Measurements from ENCODE around the gene HTR3D.
"Not testable (repeated sequence)": the region's sequence is repeated elsewhere in the genome, so short reads cannot be mapped to it uniquely, and the experiment has no call there.

Gene HTR3D

GRCh38 chr3:184017672-184018423, 13.7 kb upstream of the HTR3D start, which contains the start of gene ABCC5:
ABCC5 (minus strand) TSS chr3:184017884; CDS start chr3:184014392, 3,492 bp downstream.
- H3K79me2 ChIP-seq (ENCODE audit: insufficient read depth, low read length) = no peaks in the 10 kb centered on the region
- peak within 1 kb of the TSS; percentile 84 for H3K4me3 ChIP-seq (ENCODE audit: insufficient read depth, low read length, poor library complexity, severe bottlenecking)
- 0 out of 2 replicates have a peak, but pooled peaks cover 4% of the 10 kb centered on the region for H3K36me3 ChIP-seq (ENCODE audit: low read length)
- H3K4me2 ChIP-seq (ENCODE audit: low read depth, low read length, poor library complexity, severe bottlenecking) = peak within 1 kb of the TSS; percentile 77
- no peaks in the 10 kb centered on the region for H3K9me2 ChIP-seq (replicated peaks; ENCODE audit: insufficient read depth, low read length)
- TF ChIP-seq EZH2phosphoT487 (conservative IDR thresholded peaks at IDR 0.05; ENCODE audit: low read length) (no peak), CTCF (IDR thresholded peaks at IDR 0.05; ENCODE audit: insufficient read depth, low read length, poor library complexity, severe bottlenecking) (peak; percentile 42)
- no peaks in the 10 kb centered on the region for H3K9me3 ChIP-seq (ENCODE audit: insufficient read depth, low read length)
- peak within 1 kb of the TSS; percentile 85 for H3K9ac ChIP-seq (ENCODE audit: low read length)
- peak within 1 kb of the TSS; percentile 99 for H2AFZ ChIP-seq (ENCODE audit: low read depth, low read length, severe bottlenecking)
- 0 out of 2 replicates have a peak, but pooled peaks cover 8% of the 10 kb centered on the region for H3F3A ChIP-seq (ENCODE audit: insufficient read depth)
- no peaks in the 10 kb centered on the region for H4K20me1 ChIP-seq (ENCODE audit: low read depth, low read length)
- H3K27ac ChIP-seq (ENCODE audit: low read depth, low read length) = no peak within 1 kb of the TSS
- no peaks in the 10 kb centered on the region for H3K27me3 ChIP-seq (ENCODE audit: low read length)

- peak overlapping the region; percentile 77 for H3K4me2 ChIP-seq (ENCODE audit: low read depth, low read length, poor library complexity, severe bottlenecking)
- H3K9me3 ChIP-seq (ENCODE audit: insufficient read depth, low read length) = no peaks in the 10 kb centered on the region
- H3K36me3 ChIP-seq (ENCODE audit: low read length) = 0 out of 2 replicates have a peak, but pooled peaks cover 4% of the 10 kb centered on the region
- H3K27ac ChIP-seq (ENCODE audit: low read depth, low read length) = no peak overlapping the region
- peak overlapping the region; percentile 99 for H2AFZ ChIP-seq (ENCODE audit: low read depth, low read length, severe bottlenecking)
- H3F3A ChIP-seq (ENCODE audit: insufficient read depth) = 0 out of 2 replicates have a peak, but pooled peaks cover 8% of the 10 kb centered on the region
- peak overlapping the region; percentile 85 for H3K9ac ChIP-seq (ENCODE audit: low read length)
- H4K20me1 ChIP-seq (ENCODE audit: low read depth, low read length) = no peaks in the 10 kb centered on the region
- no peaks in the 10 kb centered on the region for H3K27me3 ChIP-seq (ENCODE audit: low read length)
- H3K9me2 ChIP-seq (replicated peaks; ENCODE audit: insufficient read depth, low read length) = no peaks in the 10 kb centered on the region
- H3K4me3 ChIP-seq (ENCODE audit: insufficient read depth, low read length, poor library complexity, severe bottlenecking) = peak overlapping the region; percentile 84
- TF ChIP-seq EZH2phosphoT487 (conservative IDR thresholded peaks at IDR 0.05; ENCODE audit: low read length) (no peak), CTCF (IDR thresholded peaks at IDR 0.05; ENCODE audit: insufficient read depth, low read length, poor library complexity, severe bottlenecking) (no peak)
- no peaks in the 10 kb centered on the region for H3K79me2 ChIP-seq (ENCODE audit: insufficient read depth, low read length)
These were observed 13.0 kb upstream of the HTR3D start for GRCh38 chr3:184018424-184018973.

- TF ChIP-seq EZH2phosphoT487 (conservative IDR thresholded peaks at IDR 0.05; ENCODE audit: low read length) (no peak), CTCF (IDR thresholded peaks at IDR 0.05; ENCODE audit: insufficient read depth, low read length, poor library complexity, severe bottlenecking) (no peak)
- Histone ChIP-seq H3K36me3 (ENCODE audit: low read length) (no peaks in the 10 kb centered on the region), H3K4me2 (ENCODE audit: low read depth, low read length, poor library complexity, severe bottlenecking) (no peak overlapping the region), H3F3A (ENCODE audit: insufficient read depth) (no peaks in the 10 kb centered on the region), H3K27me3 (ENCODE audit: low read length) (no peaks in the 10 kb centered on the region), H3K9ac (ENCODE audit: low read length) (no peak overlapping the region), H3K9me3 (ENCODE audit: insufficient read depth, low read length) (no peaks in the 10 kb centered on the region), H3K79me2 (ENCODE audit: insufficient read depth, low read length) (no peaks in the 10 kb centered on the region), H2AFZ (ENCODE audit: low read depth, low read length, severe bottlenecking) (no peak overlapping the region), H3K27ac (ENCODE audit: low read depth, low read length) (no peak overlapping the region), H3K4me3 (ENCODE audit: insufficient read depth, low read length, poor library complexity, severe bottlenecking) (no peak overlapping the region), H4K20me1 (ENCODE audit: low read depth, low read length) (no peaks in the 10 kb centered on the region), H3K9me2 (replicated peaks; ENCODE audit: insufficient read depth, low read length) (no peaks in the 10 kb centered on the region)
These were observed 9.2 kb upstream of the HTR3D start for GRCh38 chr3:184022323-184022722.

GRCh38 chr3:184025256-184025655, 6.3 kb upstream of the HTR3D start:
- not testable (repeated sequence) for H3K9ac ChIP-seq (ENCODE audit: low read length); H3K36me3 ChIP-seq (ENCODE audit: low read length); H3K9me3 ChIP-seq (ENCODE audit: insufficient read depth, low read length); H4K20me1 ChIP-seq (ENCODE audit: low read depth, low read length); H3K9me2 ChIP-seq (replicated peaks; ENCODE audit: insufficient read depth, low read length); H3K79me2 ChIP-seq (ENCODE audit: insufficient read depth, low read length); H3K4me3 ChIP-seq (ENCODE audit: insufficient read depth, low read length, poor library complexity, severe bottlenecking); H3K27ac ChIP-seq (ENCODE audit: low read depth, low read length); H2AFZ ChIP-seq (ENCODE audit: low read depth, low read length, severe bottlenecking); H3K4me2 ChIP-seq (ENCODE audit: low read depth, low read length, poor library complexity, severe bottlenecking); H3F3A ChIP-seq (ENCODE audit: insufficient read depth); H3K27me3 ChIP-seq (ENCODE audit: low read length)

- not testable (repeated sequence) for H3F3A ChIP-seq (ENCODE audit: insufficient read depth); H3K9me2 ChIP-seq (replicated peaks; ENCODE audit: insufficient read depth, low read length); H2AFZ ChIP-seq (ENCODE audit: low read depth, low read length, severe bottlenecking); H3K4me3 ChIP-seq (ENCODE audit: insufficient read depth, low read length, poor library complexity, severe bottlenecking); H3K27ac ChIP-seq (ENCODE audit: low read depth, low read length); H3K36me3 ChIP-seq (ENCODE audit: low read length); H4K20me1 ChIP-seq (ENCODE audit: low read depth, low read length); H3K27me3 ChIP-seq (ENCODE audit: low read length); H3K9ac ChIP-seq (ENCODE audit: low read length); H3K4me2 ChIP-seq (ENCODE audit: low read depth, low read length, poor library complexity, severe bottlenecking); H3K79me2 ChIP-seq (ENCODE audit: insufficient read depth, low read length); H3K9me3 ChIP-seq (ENCODE audit: insufficient read depth, low read length)
These were observed 3.2 kb upstream of the HTR3D start for GRCh38 chr3:184028275-184028890.

Data from SU-DHL-6 (cell line).